SK-MEL-5 (cell line): Measurements from ENCODE around the gene GOLGA6C. TPM values are rescaled to one million over a fixed set of nuclear protein-coding genes. Genes with fewer than 3 reads are reported as not detected.
"Not testable (repeated sequence)": the region's sequence is repeated elsewhere in the genome, so short reads cannot be mapped to it uniquely, and the experiment has no call there.

Experiments
- DNase-seq: peaks from one replicate; pipeline ENCODE4 v3.0.0-alpha.2; 2016; ENCODE audit warnings: low read depth, low spot score
- in situ Hi-C: cut with HindIII; loops from 2 replicates; pipeline ENCODE4 v1.10.0; 2016; ENCODE audit warnings: low sequenced_read_pairs, high pct_unique_total_duplicates, low pct_unique_long_range_greater_than_20kb
- total RNA-seq: library from RNA; depleted of rRNA; stranded (reverse); fragments of >200 nt; shearing (Covaris generic); gene quantifications from 2 replicates; pipeline ENCODE4 v1.2.3, GENCODE V29; 2014

Gene GOLGA6C
- total RNA-seq, 1 experiment from 2014 or later = not detected

GRCh38 chr15:75225102-75225836 is 32.9 kb upstream of the GOLGA6C start:
- DNase-seq, in situ Hi-C loops: not testable (repeated sequence)

- in situ Hi-C loops = no loop called here
- DNase-seq = no peak
Observed at GRCh38 chr15:75225951-75226732, 32.0 kb upstream of the GOLGA6C start.

GRCh38 chr15:75227112-75227511 is 31.0 kb upstream of the GOLGA6C start:
- DNase-seq, in situ Hi-C loops: not testable (repeated sequence)

GRCh38 chr15:75227663-75228280 is 30.4 kb upstream of the GOLGA6C start:
- DNase-seq = no peak
- in situ Hi-C loops = no loop called here

- in situ Hi-C loops = no loop called here
- DNase-seq = no peak
Observed at GRCh38 chr15:75228787-75229186, 29.3 kb upstream of the GOLGA6C start.

GRCh38 chr15:75229191-75230015 is 28.7 kb upstream of the GOLGA6C start:
- in situ Hi-C loops = no loop called here
- no peak for DNase-seq

GRCh38 chr15:75230016-75230343 is 28.2 kb upstream of the GOLGA6C start:
- no peak for DNase-seq
- in situ Hi-C loops = no loop called here

GRCh38 chr15:75230551-75231371 is 27.4 kb upstream of the GOLGA6C start:
- in situ Hi-C loops = no loop called here
- DNase-seq = no peak

- in situ Hi-C loops = no loop called here
- DNase-seq = no peak
Observed at GRCh38 chr15:75231836-75232235, 26.3 kb upstream of the GOLGA6C start.

- in situ Hi-C loops = no loop called here
- DNase-seq = no peak
Observed at GRCh38 chr15:75232252-75232813, 25.8 kb upstream of the GOLGA6C start.

- in situ Hi-C loops = no loop called here
- no peak for DNase-seq
Observed at GRCh38 chr15:75232826-75233503, 25.2 kb upstream of the GOLGA6C start.

GRCh38 chr15:75233504-75234190 is 24.5 kb upstream of the GOLGA6C start:
- in situ Hi-C loops = no loop called here
- no peak for DNase-seq

GRCh38 chr15:75234191-75234810 is 23.8 kb upstream of the GOLGA6C start:
- no peak for DNase-seq
- in situ Hi-C loops = no loop called here

GRCh38 chr15:75235051-75235673 is 23.0 kb upstream of the GOLGA6C start:
- DNase-seq = no peak
- in situ Hi-C loops = no loop called here
